MCF 10A (cell line): ENCODE results near the gene HDAC10. TPM values are rescaled to one million over a fixed set of nuclear protein-coding genes. Genes with fewer than 3 reads are reported as not detected.

Source experiments
- BruUV-seq: library from RNA; stranded (reverse); fragments of 400-500 nt; replicated peaks from 2 replicates; lab custom pipeline; 2021; lab: Mats Ljungman, UMichigan
- CTCF ChIA-PET: fragments of 300-600 bp; sonication (Branson Sonifier 250); formaldehyde crosslinking; extraction: SDS; loops from one replicate; lab custom pipeline; 2021; ENCODE audit warnings: antibody characterized with exemption, inconsistent platforms; lab: Yijun Ruan, JAX
- POLR2A ChIA-PET: fragments of 300-600, 350-650 bp; sonication (Branson Sonifier 250); formaldehyde crosslinking; extraction: SDS; loops from one replicate; lab custom pipeline; 2020; ENCODE audit warnings: antibody characterized with exemption, inconsistent platforms; lab: Yijun Ruan, JAX
- DNase-seq: peaks from one replicate; pipeline ENCODE4 v3.0.0-alpha.2; 2018; ENCODE audit not compliant: unreplicated experiment
- H3K27ac Mint-ChIP-seq: one replicate; pipeline ENCODE4 v1.8.0; 2022; ENCODE audit warnings: mild to moderate bottlenecking, low read depth, mixed read lengths; ENCODE audit not compliant: unreplicated experiment
- H3K27me3 Mint-ChIP-seq: one replicate; pipeline ENCODE4 v1.8.0; 2022; ENCODE audit warnings: mixed read lengths; ENCODE audit not compliant: insufficient read depth, unreplicated experiment
- H3K36me3 Mint-ChIP-seq: one replicate; pipeline ENCODE4 v1.8.0; 2022; ENCODE audit warnings: mild to moderate bottlenecking, moderate library complexity, mixed read lengths; ENCODE audit not compliant: insufficient read depth, unreplicated experiment
- H3K4me1 Mint-ChIP-seq: one replicate; pipeline ENCODE4 v1.8.0; 2022; ENCODE audit warnings: mixed read lengths; ENCODE audit not compliant: insufficient read depth, unreplicated experiment
- H3K4me3 Mint-ChIP-seq: one replicate; pipeline ENCODE4 v1.8.0; 2022; ENCODE audit warnings: mild to moderate bottlenecking, moderate library complexity, mixed read lengths; ENCODE audit not compliant: unreplicated experiment
- H3K9me3 Mint-ChIP-seq: one replicate; pipeline ENCODE4 v1.8.0; 2022; ENCODE audit warnings: mixed read lengths; ENCODE audit not compliant: unreplicated experiment
- intact Hi-C: fragments of 100-400 bp; cut with micrococcal nuclease; formaldehyde crosslinking; loops from 2 replicates; pipeline ENCODE4 v1.14.1; 2022
- total RNA-seq: library from RNA; stranded (reverse); gene quantifications from 2 replicates; pipeline ENCODE4 v1.2.3, GENCODE V29; 2022
- TF ChIP-seq, protein P1 (sequence below): fragments of 200-600 bp; IDR thresholded peaks from one replicate; pipeline ENCODE4 v1.8.0; 2022; ENCODE audit warnings: antibody characterized with exemption, mild to moderate bottlenecking; ENCODE audit not compliant: unreplicated experiment

Gene HDAC10
- total RNA-seq, 1 experiment from 2014 or later = 27.5 TPM

DNA sequence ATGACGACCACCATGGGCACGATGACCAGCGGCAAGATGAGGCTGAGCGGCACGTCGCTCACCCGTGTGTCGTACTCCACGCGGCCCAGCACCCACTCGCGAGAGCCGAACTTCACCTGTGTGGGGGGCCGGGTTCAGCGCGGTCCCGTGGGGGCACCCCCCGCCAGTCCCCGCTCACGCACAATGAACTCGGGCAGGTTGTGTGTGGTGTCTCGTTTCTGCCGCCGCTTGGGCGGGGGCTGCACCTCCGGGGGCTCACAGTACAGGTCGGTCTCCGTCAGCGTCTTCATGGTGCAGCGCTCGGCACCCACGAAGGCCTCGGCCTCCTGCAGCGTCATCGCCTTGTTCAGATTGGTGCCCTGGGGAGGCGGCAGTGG is 30.3 kb upstream of the HDAC10 start:
- ChIA-PET CTCF (interaction anchor here (1.1 to 1.7 kb wide), 2 partner anchors 9 to 60 kb away, joined by 3 to 5 read pairs; no protein-coding TSS in a partner anchor), POLR2A (interaction anchor here (1.2 to 2.9 kb wide), 3 partner anchors 10 to 23 kb away, joined by 3 to 22 read pairs (median 4); no protein-coding TSS in a partner anchor)
- no peak overlapping the region for H3K27ac Mint-ChIP-seq
- no peaks in the 10 kb centered on the region for H3K9me3 Mint-ChIP-seq
- no peak overlapping the region for H3K4me3 Mint-ChIP-seq
- DNase-seq = no peak
- no peaks in the 10 kb centered on the region for H3K27me3 Mint-ChIP-seq
- peaks cover 86% of the 10 kb centered on the region for H3K36me3 Mint-ChIP-seq
- H3K4me1 Mint-ChIP-seq = peaks cover 4% of the 10 kb centered on the region
- TF ChIP-seq, protein P1, sequence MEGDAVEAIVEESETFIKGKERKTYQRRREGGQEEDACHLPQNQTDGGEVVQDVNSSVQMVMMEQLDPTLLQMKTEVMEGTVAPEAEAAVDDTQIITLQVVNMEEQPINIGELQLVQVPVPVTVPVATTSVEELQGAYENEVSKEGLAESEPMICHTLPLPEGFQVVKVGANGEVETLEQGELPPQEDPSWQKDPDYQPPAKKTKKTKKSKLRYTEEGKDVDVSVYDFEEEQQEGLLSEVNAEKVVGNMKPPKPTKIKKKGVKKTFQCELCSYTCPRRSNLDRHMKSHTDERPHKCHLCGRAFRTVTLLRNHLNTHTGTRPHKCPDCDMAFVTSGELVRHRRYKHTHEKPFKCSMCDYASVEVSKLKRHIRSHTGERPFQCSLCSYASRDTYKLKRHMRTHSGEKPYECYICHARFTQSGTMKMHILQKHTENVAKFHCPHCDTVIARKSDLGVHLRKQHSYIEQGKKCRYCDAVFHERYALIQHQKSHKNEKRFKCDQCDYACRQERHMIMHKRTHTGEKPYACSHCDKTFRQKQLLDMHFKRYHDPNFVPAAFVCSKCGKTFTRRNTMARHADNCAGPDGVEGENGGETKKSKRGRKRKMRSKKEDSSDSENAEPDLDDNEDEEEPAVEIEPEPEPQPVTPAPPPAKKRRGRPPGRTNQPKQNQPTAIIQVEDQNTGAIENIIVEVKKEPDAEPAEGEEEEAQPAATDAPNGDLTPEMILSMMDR = no peak
- intact Hi-C loops = no loop called here
- no TSS peak for BruUV-seq

DNA sequence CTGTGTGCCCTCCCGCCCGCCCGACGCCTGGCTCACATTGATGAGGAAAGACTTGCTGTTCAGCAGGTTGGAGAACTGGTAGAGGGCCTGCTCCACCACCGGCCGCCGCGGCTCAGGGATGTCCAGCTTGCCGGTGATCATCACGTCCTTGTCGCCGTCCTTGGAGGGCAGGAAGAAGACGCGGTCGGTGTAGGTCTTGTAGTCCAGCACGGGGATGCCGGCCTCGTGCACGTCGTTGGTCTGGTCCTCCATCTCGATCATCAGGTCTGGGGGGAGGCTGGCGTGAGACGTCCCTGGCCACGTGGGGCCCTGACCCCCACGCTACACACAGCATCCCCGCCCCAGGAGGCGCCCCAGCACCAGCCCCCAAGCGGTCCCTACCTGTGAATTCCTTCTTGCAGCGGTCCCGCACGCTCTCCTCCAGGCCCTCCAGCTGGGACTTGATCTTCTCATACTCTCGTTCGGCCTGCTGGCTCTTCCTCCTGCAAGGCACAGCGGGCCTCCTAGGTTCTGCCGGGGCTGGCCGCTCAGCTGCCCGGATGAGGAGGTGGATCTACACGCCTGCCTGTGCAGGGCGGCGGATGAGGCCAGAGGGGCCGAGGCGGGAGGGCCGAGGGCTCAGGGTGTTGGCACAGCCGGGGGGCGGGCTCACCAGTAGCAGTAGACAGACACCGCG is 29.8 kb upstream of the HDAC10 start:
- Mint-ChIP-seq H3K27me3 (no peaks in the 10 kb centered on the region), H3K36me3 (peaks cover 86% of the 10 kb centered on the region), H3K4me3 (no peak overlapping the region), H3K27ac (no peak overlapping the region), H3K4me1 (peaks cover 4% of the 10 kb centered on the region), H3K9me3 (no peaks in the 10 kb centered on the region)
- intact Hi-C loops = no loop called here
- CTCF ChIA-PET = interaction anchor here (1.1 to 1.7 kb wide), 2 partner anchors 9 to 61 kb away, joined by 3 to 5 read pairs; no protein-coding TSS in a partner anchor
- BruUV-seq = TSS peak; percentile 47
- TF ChIP-seq, protein P1 = no peak
- DNase-seq = no peak
- POLR2A ChIA-PET = interaction anchor here (1.5 to 2.9 kb wide), 2 partner anchors 13 to 24 kb away, joined by 3 to 22 read pairs; no protein-coding TSS in a partner anchor

DNA sequence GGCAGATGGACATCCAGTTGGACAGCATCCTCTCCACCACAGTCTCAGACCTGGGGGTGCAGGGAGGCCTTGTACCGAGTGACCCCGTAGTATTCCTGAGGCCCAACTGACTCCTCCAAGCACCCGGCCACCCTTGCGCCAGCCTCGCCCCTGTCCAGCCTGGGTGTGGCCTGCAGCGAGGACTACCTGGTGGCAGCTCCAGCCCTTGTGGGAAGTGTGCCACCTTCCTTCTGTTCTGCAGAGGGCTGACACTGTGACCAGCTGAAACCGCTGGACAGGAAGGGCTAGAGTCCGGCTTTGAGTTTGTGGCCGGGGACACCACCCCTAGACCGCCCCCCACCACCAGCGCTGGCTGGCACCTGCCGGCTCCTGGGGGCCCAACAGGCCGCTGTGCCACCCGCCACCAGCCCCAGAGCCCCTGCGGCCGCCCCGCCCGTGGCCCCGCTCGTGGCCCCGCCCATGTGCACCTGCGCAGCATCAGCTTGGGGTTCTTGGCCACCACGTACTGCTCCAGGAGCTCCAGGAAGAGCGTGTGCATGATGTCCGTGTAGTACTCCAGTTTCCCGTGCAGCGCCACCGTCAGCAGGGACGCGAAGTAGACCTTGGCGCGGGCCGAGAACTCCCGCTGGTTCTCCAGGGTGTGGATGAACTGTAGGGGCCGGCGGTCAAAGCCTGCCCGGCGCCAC is 29.1 kb upstream of the HDAC10 start:
- H3K9me3 Mint-ChIP-seq = no peaks in the 10 kb centered on the region
- H3K4me1 Mint-ChIP-seq = peaks cover 4% of the 10 kb centered on the region
- intact Hi-C loops = no loop called here
- TF ChIP-seq, protein P1 = no peak
- H3K27me3 Mint-ChIP-seq = no peaks in the 10 kb centered on the region
- CTCF ChIA-PET = interaction anchor here (0.9 kb wide), 1 partner anchor 13 kb away, joined by 3 read pairs; no protein-coding TSS in a partner anchor
- no TSS peak for BruUV-seq
- no peak for DNase-seq
- H3K27ac Mint-ChIP-seq = no peak overlapping the region
- POLR2A ChIA-PET = interaction anchor here (1.3 to 1.5 kb wide), 2 partner anchors 25 to 46 kb away, joined by 3 read pairs; partner anchors contain the start of gene DENND6B
- no peak overlapping the region for H3K4me3 Mint-ChIP-seq
- peaks cover 87% of the 10 kb centered on the region for H3K36me3 Mint-ChIP-seq
